HCT116 (cell line): ENCODE results near the gene FOXN1. TPM values are rescaled to one million over a fixed set of nuclear protein-coding genes. Genes with fewer than 3 reads are reported as not detected.

Experiments
- ATAC-seq: fragments of 200-7000 bp; cut with Tn5 transposase; 2 replicates; pipeline ENCODE4 v1.9.1; 2020; ENCODE audit warnings: mild to moderate bottlenecking, moderate library complexity
- BruUV-seq: library from RNA; stranded (reverse); fragments of 400-500 nt; replicated peaks from 2 replicates; lab custom pipeline; 2021; lab: Mats Ljungman, UMichigan
- CTCF ChIA-PET: fragments of 300-600 bp; sonication (Branson Sonifier 250); formaldehyde crosslinking; loops from one replicate; lab custom pipeline; 2021; ENCODE audit warnings: antibody characterized with exemption; lab: Charles Lee
- POLR2A ChIA-PET: fragments of 300-600, 350-600 bp; sonication (Branson Sonifier 250); formaldehyde crosslinking; loops from one replicate; lab custom pipeline; 2021; ENCODE audit warnings: antibody characterized with exemption; lab: Charles Lee
- RAD21 ChIA-PET, 2 experiments: fragments of 300-600 bp; sonication (Branson Sonifier 250); formaldehyde crosslinking; loops; one replicate each; lab custom pipeline; 2023; ENCODE audit warnings: low total read pairs in 2 of 2; ENCODE audit not compliant: uncharacterized antibody in 2 of 2, unreplicated experiment in 2 of 2, low non-redundant PET in 1 of 2; lab: Charles Lee
- DNase-seq: peaks from one replicate; pipeline ENCODE4 v3.0.0-alpha.2; 2010; ENCODE audit warnings: low read depth, low spot score
- H2AFZ ChIP-seq: fragments of 200-600 bp; shearing (Covaris generic), sonication (generic); 2 replicates; pipeline ENCODE4 v1.6.1; 2017; ENCODE audit warnings: low read depth, mixed run types, mixed read lengths, antibody characterized with exemption, low read length; ENCODE audit not compliant: poor library complexity, severe bottlenecking
- H3K27ac ChIP-seq: 2 replicates; pipeline ENCODE4 v1.5.1; 2012; ENCODE audit warnings: low read depth, low read length
- H3K27me3 ChIP-seq: fragments of 200-600 bp; sonication (generic); 2 replicates; pipeline ENCODE4 v1.6.1; 2016; ENCODE audit warnings: mixed run types, low read length, mixed read lengths; ENCODE audit not compliant: insufficient read depth
- H3K36me3 ChIP-seq, 2 experiments: fragments of 200-500 bp in 1 of 2; fragments of 200-600 bp in 1 of 2; sonication (Bioruptor generic) in 1 of 2; sonication (generic) in 1 of 2; 2 replicates each; pipeline versions ENCODE4 v1.5.1 to v1.6.1; 2014 to 2016; ENCODE audit warnings: low read length in 2 of 2, inconsistent platforms in 1 of 2, mixed read lengths in 1 of 2, mixed run types in 1 of 2; ENCODE audit not compliant: insufficient read depth in 2 of 2, control insufficient read depth in 1 of 2
- H3K4me1 ChIP-seq, 2 experiments: fragments of 200-600 bp in 1 of 2; sonication (generic) in 1 of 2; 2 replicates each; pipeline versions ENCODE4 v1.5.1 to v1.6.1; 2012 to 2017; ENCODE audit warnings: low read length in 2 of 2, inconsistent platforms in 1 of 2, mild to moderate bottlenecking in 1 of 2, mixed read lengths in 1 of 2, mixed run types in 1 of 2, moderate library complexity in 1 of 2; ENCODE audit not compliant: insufficient read depth in 2 of 2, control insufficient read depth in 1 of 2
- H3K4me2 ChIP-seq: fragments of 200-600 bp; sonication (generic); 2 replicates; pipeline ENCODE4 v1.6.1; 2017; ENCODE audit warnings: mixed run types, low read length, mixed read lengths
- H3K4me3 ChIP-seq, 2 experiments: fragments of 200-600 bp in 1 of 2; sonication (generic) in 1 of 2; replicated peaks in 1 of 2; 2 replicates each; pipeline ENCODE4 v1.5.1; 2011 to 2016; ENCODE audit warnings: low read length in 2 of 2, control low read depth in 1 of 2, low read depth in 1 of 2, mild to moderate bottlenecking in 1 of 2, mixed read lengths in 1 of 2, mixed run types in 1 of 2
- H3K79me2 ChIP-seq: fragments of 200-600 bp; sonication (generic); 2 replicates; pipeline ENCODE4 v1.6.1; 2017; ENCODE audit warnings: mild to moderate bottlenecking, mixed run types, low read length, moderate library complexity, mixed read lengths; ENCODE audit not compliant: insufficient read depth
- H3K9ac ChIP-seq: fragments of 200-600 bp; sonication (generic); 2 replicates; pipeline ENCODE4 v1.6.1; 2016; ENCODE audit warnings: low read length, mixed read lengths
- H3K9me2 ChIP-seq: fragments of 200-600 bp; sonication (generic), shearing (Covaris generic); 2 replicates; pipeline ENCODE4 v1.6.1; 2017; ENCODE audit warnings: mixed run types, mild to moderate bottlenecking, moderate library complexity; ENCODE audit not compliant: insufficient read depth
- H3K9me3 ChIP-seq, 2 experiments: fragments of 200-500 bp in 1 of 2; fragments of 200-600 bp in 1 of 2; sonication (Bioruptor generic) in 1 of 2; sonication (generic) in 1 of 2; 2 replicates each; pipeline ENCODE4 v1.6.1; 2014 to 2017; ENCODE audit warnings: low read length in 2 of 2, mixed read lengths in 2 of 2, inconsistent platforms in 1 of 2, low read depth in 1 of 2, mild to moderate bottlenecking in 1 of 2, mixed run types in 1 of 2, moderate library complexity in 1 of 2; ENCODE audit not compliant: control insufficient read depth in 1 of 2, insufficient read depth in 1 of 2
- H4K20me1 ChIP-seq: fragments of 200-600 bp; sonication (generic), shearing (Covaris generic); 2 replicates; pipeline ENCODE4 v1.6.1; 2017; ENCODE audit warnings: mixed run types, mild to moderate bottlenecking, moderate library complexity; ENCODE audit not compliant: insufficient read depth
- ATF3 ChIP-seq: IDR thresholded peaks from 2 replicates; pipeline ENCODE4 v1.6.1; 2012
- CBX3 ChIP-seq: IDR thresholded peaks from 2 replicates; pipeline ENCODE4 v1.6.1; 2012; ENCODE audit warnings: low read depth
- EZH2 ChIP-seq: fragments of 200-600 bp; sonication (generic); IDR thresholded peaks from 2 replicates; pipeline ENCODE4 v1.6.1; 2017; ENCODE audit warnings: antibody characterized with exemption, mixed run types
- EZH2phosphoT487 ChIP-seq: fragments of 200-600 bp; IDR thresholded peaks from 2 replicates; pipeline ENCODE4 v1.6.1; 2018; ENCODE audit warnings: antibody characterized with exemption, borderline replicate concordance
- FOSL1 ChIP-seq: IDR thresholded peaks from 2 replicates; pipeline ENCODE4 v1.6.1; 2012; ENCODE audit warnings: low read depth
- JUND ChIP-seq: IDR thresholded peaks from 2 replicates; pipeline ENCODE4 v1.6.1; 2012
- MAX ChIP-seq: IDR thresholded peaks from 2 replicates; pipeline ENCODE4 v1.6.1; 2012
- POLR2AphosphoS5 ChIP-seq: IDR thresholded peaks from 2 replicates; pipeline ENCODE4 v1.6.1; 2011; ENCODE audit warnings: mild to moderate bottlenecking, low read depth, low read length, moderate library complexity
- RAD21 ChIP-seq: IDR thresholded peaks from 2 replicates; pipeline ENCODE4 v1.6.1; 2012; ENCODE audit warnings: low read depth, mild to moderate bottlenecking
- SRF ChIP-seq: IDR thresholded peaks from 2 replicates; pipeline ENCODE4 v1.6.1; 2012; ENCODE audit warnings: low read depth
- TCF7L2 ChIP-seq: IDR thresholded peaks from 2 replicates; pipeline ENCODE4 v1.7.0; 2011; ENCODE audit warnings: borderline replicate concordance, inconsistent platforms; ENCODE audit not compliant: insufficient read depth, insufficient read length; ENCODE audit errors: extremely low read depth
- YY1 ChIP-seq: IDR thresholded peaks from 2 replicates; pipeline ENCODE4 v1.6.1; 2011; ENCODE audit warnings: low read length, low read depth, moderate library complexity, mild to moderate bottlenecking; ENCODE audit not compliant: insufficient replicate concordance; ENCODE audit errors: extremely low read depth
- ZBTB33 ChIP-seq: IDR thresholded peaks from 2 replicates; pipeline ENCODE4 v1.6.1; 2011; ENCODE audit warnings: mild to moderate bottlenecking, low read length, moderate library complexity; ENCODE audit not compliant: insufficient replicate concordance; ENCODE audit errors: extremely low read depth
- ZFX ChIP-seq: fragments of 450-650 bp; IDR thresholded peaks from 2 replicates; pipeline ENCODE4 v1.6.1; 2017
- ZNF274 ChIP-seq: fragments of 200-500 bp; sonication (Bioruptor generic); IDR thresholded peaks from 2 replicates; pipeline ENCODE4 v1.6.1; 2014; ENCODE audit warnings: mild to moderate bottlenecking, low read depth, low read length, inconsistent platforms
- intact Hi-C: fragments of 100-400 bp; cut with micrococcal nuclease; formaldehyde crosslinking; loops from 2 replicates; pipeline ENCODE4 v1.10.0; 2022
- total RNA-seq: library from RNA; stranded (reverse); gene quantifications from one replicate; pipeline ENCODE4 v1.2.1, GENCODE V29; 2021; ENCODE audit not compliant: unreplicated experiment

FOXN1 gene
- total RNA-seq, 1 experiment from 2014 or later, result not detected

- H3K4me1 ChIP-seq, result no peaks in the 10 kb centered on the region; a peak in 1 of 4 replicates
- no peaks in the 10 kb centered on the region for H3K79me2 ChIP-seq
- H3K4me3 ChIP-seq, result no peak overlapping the region
- H3K36me3 ChIP-seq, result no peaks in the 10 kb centered on the region
- H3K9me2 ChIP-seq, result no peaks in the 10 kb centered on the region
- H3K9me3 ChIP-seq, result no peaks in the 10 kb centered on the region
- no peak overlapping the region for H3K27ac ChIP-seq
- no peaks in the 10 kb centered on the region for H4K20me1 ChIP-seq
- ChIA-PET POLR2A (no interaction called here), RAD21 (no interaction called here), CTCF (interaction anchor here (1.8 kb wide), 1 partner anchor 42 kb away, joined by 4 read pairs; no protein-coding TSS in a partner anchor)
- no peak overlapping the region for H2AFZ ChIP-seq
- BruUV-seq, result no TSS peak
- no peaks in the 10 kb centered on the region for H3K27me3 ChIP-seq
- ATAC-seq (no peak), DNase-seq (no peak)
- TF ChIP-seq JUND (no peak), ZBTB33 (no peak), POLR2AphosphoS5 (no peak), YY1 (no peak), ZNF274 (no peak), CBX3 (no peak)
- no peak overlapping the region for H3K4me2 ChIP-seq
- intact Hi-C loops, result no loop called here
- no peak overlapping the region for H3K9ac ChIP-seq
Measured at GRCh38 chr17:28537219-28537610, 31.1 kb downstream of the FOXN1 start.

- Histone ChIP-seq H3K9me2 (no peaks in the 10 kb centered on the region), H3K36me3 (no peaks in the 10 kb centered on the region), H3K9me3 (no peaks in the 10 kb centered on the region), H4K20me1 (no peaks in the 10 kb centered on the region), H2AFZ (no peak overlapping the region), H3K4me3 (no peak overlapping the region), H3K4me1 (no peaks in the 10 kb centered on the region; a peak in 1 of 4 replicates), H3K79me2 (no peaks in the 10 kb centered on the region), H3K27ac (no peak overlapping the region), H3K27me3 (no peaks in the 10 kb centered on the region), H3K9ac (no peak overlapping the region), H3K4me2 (no peak overlapping the region)
- DNase-seq (no peak), ATAC-seq (no peak)
- ChIA-PET CTCF (no interaction called here), POLR2A (no interaction called here), RAD21 (no interaction called here)
- intact Hi-C loops, result no loop called here
- BruUV-seq, result no TSS peak
- TF ChIP-seq YY1 (no peak), EZH2phosphoT487 (no peak), FOSL1 (no peak), EZH2 (no peak), RAD21 (no peak), SRF (no peak), MAX (no peak), ATF3 (no peak), ZFX (no peak), POLR2AphosphoS5 (no peak), TCF7L2 (no peak)
Measured at GRCh38 chr17:28538296-28538895, 32.2 kb downstream of the FOXN1 start.
